Measurements from ENCODE around the gene MYOM3.

The MYOM3 gene

DNA sequence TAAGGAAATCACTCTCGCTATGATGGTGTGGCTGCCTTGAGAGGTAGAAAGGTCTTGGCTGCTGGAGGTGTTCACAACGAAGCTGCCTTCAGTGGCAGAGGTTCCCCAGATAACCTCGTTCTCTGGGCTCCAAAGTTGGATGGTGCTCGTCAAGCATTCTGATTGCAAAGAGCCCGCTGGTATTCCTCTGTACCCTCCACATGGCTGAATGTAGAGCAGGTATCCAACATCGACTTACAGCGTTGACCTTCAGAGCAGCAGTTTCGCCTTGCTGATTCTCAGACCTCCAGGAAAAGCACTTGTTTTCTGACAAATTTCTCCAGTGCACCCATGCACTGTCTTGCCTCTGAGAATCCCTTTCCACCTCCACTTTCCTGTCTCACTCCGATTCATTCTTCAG lies 35.3 kb upstream of the MYOM3 start:
- Histone ChIP-seq H2AFZ (ENCODE audit: low read length) (no peak overlapping the region), H3K79me2 (ENCODE audit: low read length) (peaks cover 3% of the 10 kb centered on the region), H3K4me3 (ENCODE audit: low read length) (no peak overlapping the region), H3K9me3 (replicated peaks; ENCODE audit: insufficient read depth, low read length) (no peaks in the 10 kb centered on the region), H4K20me1 (ENCODE audit: insufficient read depth, low read length) (no peaks in the 10 kb centered on the region), H3K9ac (ENCODE audit: low read length) (no peak overlapping the region), H3F3A (ENCODE audit: insufficient read depth, low read length) (peaks cover 14% of the 10 kb centered on the region), H3K27me3 (replicated peaks; ENCODE audit: insufficient read depth, low read length) (no peaks in the 10 kb centered on the region), H3K36me3 (replicated peaks; ENCODE audit: insufficient read depth, low read length) (no peaks in the 10 kb centered on the region), H3K9me2 (replicated peaks; ENCODE audit: insufficient read depth, low read length) (no peaks in the 10 kb centered on the region), H3K27ac (ENCODE audit: low read length) (no peak overlapping the region), H3K4me2 (ENCODE audit: low read depth, low read length) (no peak overlapping the region), H3K4me1 (ENCODE audit: low read length) (peaks cover 7% of the 10 kb centered on the region; the same call in 1 of the 2 replicates)
- no peak for DNase-seq
- TF ChIP-seq EZH2phosphoT487 (IDR thresholded peaks at IDR 0.05; ENCODE audit: low read length) = no peak
- TF ChIP-seq EZH2 (optimal IDR thresholded peaks at IDR 0.05; ENCODE audit: low read depth, low read length) = no peak
- TF ChIP-seq, protein P1, sequence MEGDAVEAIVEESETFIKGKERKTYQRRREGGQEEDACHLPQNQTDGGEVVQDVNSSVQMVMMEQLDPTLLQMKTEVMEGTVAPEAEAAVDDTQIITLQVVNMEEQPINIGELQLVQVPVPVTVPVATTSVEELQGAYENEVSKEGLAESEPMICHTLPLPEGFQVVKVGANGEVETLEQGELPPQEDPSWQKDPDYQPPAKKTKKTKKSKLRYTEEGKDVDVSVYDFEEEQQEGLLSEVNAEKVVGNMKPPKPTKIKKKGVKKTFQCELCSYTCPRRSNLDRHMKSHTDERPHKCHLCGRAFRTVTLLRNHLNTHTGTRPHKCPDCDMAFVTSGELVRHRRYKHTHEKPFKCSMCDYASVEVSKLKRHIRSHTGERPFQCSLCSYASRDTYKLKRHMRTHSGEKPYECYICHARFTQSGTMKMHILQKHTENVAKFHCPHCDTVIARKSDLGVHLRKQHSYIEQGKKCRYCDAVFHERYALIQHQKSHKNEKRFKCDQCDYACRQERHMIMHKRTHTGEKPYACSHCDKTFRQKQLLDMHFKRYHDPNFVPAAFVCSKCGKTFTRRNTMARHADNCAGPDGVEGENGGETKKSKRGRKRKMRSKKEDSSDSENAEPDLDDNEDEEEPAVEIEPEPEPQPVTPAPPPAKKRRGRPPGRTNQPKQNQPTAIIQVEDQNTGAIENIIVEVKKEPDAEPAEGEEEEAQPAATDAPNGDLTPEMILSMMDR (IDR thresholded peaks at IDR 0.05; ENCODE audit: low read length) = no peak

DNA sequence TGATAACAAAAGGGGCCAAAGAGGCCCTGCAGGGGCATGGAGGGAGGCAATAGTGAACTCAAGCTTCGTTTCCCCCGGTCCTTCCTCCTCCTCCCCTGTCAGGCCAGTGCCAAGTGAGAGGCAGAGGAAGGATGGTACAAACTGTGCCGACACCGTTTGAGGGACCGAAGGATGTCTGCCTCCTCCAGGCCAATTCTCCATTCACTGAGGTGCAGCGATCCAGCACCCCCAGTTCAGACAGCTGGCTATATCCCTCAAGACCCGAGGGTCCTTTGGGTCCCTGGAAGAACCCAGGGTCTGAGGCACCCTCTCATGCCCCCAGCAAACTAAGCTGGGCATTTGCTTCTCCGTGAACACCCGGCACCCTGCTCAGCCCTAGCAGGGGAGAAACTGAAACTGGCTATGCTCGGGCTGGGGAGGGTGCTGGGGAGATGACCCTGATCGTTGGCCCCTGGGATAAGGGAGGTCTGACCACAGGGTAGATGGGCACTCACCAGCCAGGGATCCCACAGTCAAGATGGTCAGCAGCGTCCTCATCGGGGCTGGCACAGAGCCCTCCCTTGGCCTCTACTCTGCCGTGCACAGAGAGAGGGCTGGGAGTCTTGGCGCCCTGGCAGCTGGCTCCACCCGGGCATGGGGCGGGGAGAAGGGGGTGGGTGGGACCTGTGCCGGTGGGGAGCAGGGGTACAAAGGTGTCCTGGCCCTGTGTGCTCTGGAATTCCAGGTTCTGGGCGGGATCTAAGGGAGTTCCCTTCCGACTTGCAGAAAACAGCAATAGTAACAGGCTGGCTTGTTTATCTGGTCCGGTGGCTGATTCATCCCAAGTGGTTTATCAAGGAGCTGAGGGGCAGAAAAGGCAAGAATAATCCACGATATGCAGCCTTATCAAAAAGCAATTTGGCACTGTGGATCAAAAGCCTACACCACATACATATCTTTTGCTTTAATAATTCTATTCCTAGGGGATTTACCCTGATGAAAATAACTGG lies 30.9 kb upstream of the MYOM3 start, which contains the start of gene IL22RA1:
Gene IL22RA1, minus strand, starts transcription at position 595 of the 989 bp plus-strand sequence. Its CDS starts 58 bp downstream, at position 537.
- H3K36me3 ChIP-seq (replicated peaks; ENCODE audit: insufficient read depth, low read length) = no peaks in the 10 kb centered on the region
- no peaks in the 10 kb centered on the region for H3K27me3 ChIP-seq (replicated peaks; ENCODE audit: insufficient read depth, low read length)
- peak within 1 kb of the TSS; percentile 98 for H2AFZ ChIP-seq (ENCODE audit: low read length)
- TF ChIP-seq, protein P1 (IDR thresholded peaks at IDR 0.05; ENCODE audit: low read length) = peak; percentile 12; the same call in 1 of the 2 replicates
- TF ChIP-seq EZH2 (optimal IDR thresholded peaks at IDR 0.05; ENCODE audit: low read depth, low read length) = no peak
- H3K79me2 ChIP-seq (ENCODE audit: low read length) = peaks cover 10% of the 10 kb centered on the region
- peak within 1 kb of the TSS; percentile 69 for H3K9ac ChIP-seq (ENCODE audit: low read length)
- no peaks in the 10 kb centered on the region for H3K9me2 ChIP-seq (replicated peaks; ENCODE audit: insufficient read depth, low read length)
- no peaks in the 10 kb centered on the region for H3K9me3 ChIP-seq (replicated peaks; ENCODE audit: insufficient read depth, low read length)
- H3K4me1 ChIP-seq (ENCODE audit: low read length) = peaks cover 6% of the 10 kb centered on the region; the same call in 1 of the 2 replicates
- no peaks in the 10 kb centered on the region for H3F3A ChIP-seq (ENCODE audit: insufficient read depth, low read length)
- H3K4me2 ChIP-seq (ENCODE audit: low read depth, low read length) = peak within 1 kb of the TSS; percentile 97
- no peaks in the 10 kb centered on the region for H4K20me1 ChIP-seq (ENCODE audit: insufficient read depth, low read length)
- H3K4me3 ChIP-seq (ENCODE audit: low read length) = peak within 1 kb of the TSS; percentile 88
- H3K27ac ChIP-seq (ENCODE audit: low read length) = peak within 1 kb of the TSS; percentile 3; the same call in 1 of the 2 replicates
- peak; percentile 38 for DNase-seq

DNA sequence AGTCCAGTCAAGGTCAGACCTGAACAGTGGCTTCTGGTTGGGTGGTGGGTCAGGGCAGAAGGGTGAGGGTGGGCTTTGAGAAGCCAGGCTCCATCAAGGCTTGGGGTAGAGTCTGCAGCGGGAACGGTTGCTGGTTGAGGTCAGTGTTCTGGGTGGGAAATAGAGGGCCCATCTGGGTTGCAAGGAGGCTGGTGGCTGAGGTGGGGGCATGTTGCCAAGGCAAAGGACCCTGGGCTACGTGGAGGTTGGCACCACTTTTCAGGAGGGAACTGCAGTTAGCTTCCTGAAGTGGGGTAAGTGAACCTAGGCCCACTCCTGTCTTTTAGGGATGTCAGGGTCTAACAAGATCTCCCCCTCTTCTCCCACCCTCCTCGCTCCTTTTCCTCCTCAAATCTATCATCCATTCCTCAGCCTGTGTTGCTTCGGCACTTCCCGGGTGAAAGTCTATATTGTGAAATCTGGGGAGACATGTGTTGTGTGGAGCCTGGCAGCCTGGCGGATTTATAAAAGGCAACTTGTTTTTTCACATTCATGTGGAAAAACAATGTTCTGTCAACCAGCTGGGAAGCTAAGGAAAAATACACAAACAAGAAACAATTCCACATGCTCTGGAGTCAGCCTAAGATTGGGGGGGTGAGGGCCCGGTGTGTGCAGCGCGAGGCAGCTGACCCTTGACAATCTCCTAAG lies 29.5 kb upstream of the MYOM3 start:
- no peaks in the 10 kb centered on the region for H3K27me3 ChIP-seq (replicated peaks; ENCODE audit: insufficient read depth, low read length)
- peaks cover 6% of the 10 kb centered on the region; the same call in 1 of the 2 replicates for H3K4me1 ChIP-seq (ENCODE audit: low read length)
- H3F3A ChIP-seq (ENCODE audit: insufficient read depth, low read length) = no peaks in the 10 kb centered on the region
- no peak overlapping the region for H3K4me2 ChIP-seq (ENCODE audit: low read depth, low read length)
- DNase-seq = no peak
- TF ChIP-seq EZH2phosphoT487 (IDR thresholded peaks at IDR 0.05; ENCODE audit: low read length) = no peak
- TF ChIP-seq, protein P1 (IDR thresholded peaks at IDR 0.05; ENCODE audit: low read length) = no peak
- no peaks in the 10 kb centered on the region for H3K36me3 ChIP-seq (replicated peaks; ENCODE audit: insufficient read depth, low read length)
- H3K79me2 ChIP-seq (ENCODE audit: low read length) = peaks cover 10% of the 10 kb centered on the region
- no peaks in the 10 kb centered on the region for H3K9me2 ChIP-seq (replicated peaks; ENCODE audit: insufficient read depth, low read length)
- H3K9me3 ChIP-seq (replicated peaks; ENCODE audit: insufficient read depth, low read length) = no peaks in the 10 kb centered on the region
- no peak overlapping the region for H2AFZ ChIP-seq (ENCODE audit: low read length)
- no peaks in the 10 kb centered on the region for H4K20me1 ChIP-seq (ENCODE audit: insufficient read depth, low read length)
- H3K27ac ChIP-seq (ENCODE audit: low read length) = no peak overlapping the region
- no peak overlapping the region for H3K4me3 ChIP-seq (ENCODE audit: low read length)
- no peak overlapping the region for H3K9ac ChIP-seq (ENCODE audit: low read length)
